ENCODE measurements around the gene UBE2V1.
"Not testable (repeated sequence)": the region's sequence is repeated elsewhere in the genome, so short reads cannot be mapped to it uniquely, and the experiment has no call there.

Gene UBE2V1

DNA sequence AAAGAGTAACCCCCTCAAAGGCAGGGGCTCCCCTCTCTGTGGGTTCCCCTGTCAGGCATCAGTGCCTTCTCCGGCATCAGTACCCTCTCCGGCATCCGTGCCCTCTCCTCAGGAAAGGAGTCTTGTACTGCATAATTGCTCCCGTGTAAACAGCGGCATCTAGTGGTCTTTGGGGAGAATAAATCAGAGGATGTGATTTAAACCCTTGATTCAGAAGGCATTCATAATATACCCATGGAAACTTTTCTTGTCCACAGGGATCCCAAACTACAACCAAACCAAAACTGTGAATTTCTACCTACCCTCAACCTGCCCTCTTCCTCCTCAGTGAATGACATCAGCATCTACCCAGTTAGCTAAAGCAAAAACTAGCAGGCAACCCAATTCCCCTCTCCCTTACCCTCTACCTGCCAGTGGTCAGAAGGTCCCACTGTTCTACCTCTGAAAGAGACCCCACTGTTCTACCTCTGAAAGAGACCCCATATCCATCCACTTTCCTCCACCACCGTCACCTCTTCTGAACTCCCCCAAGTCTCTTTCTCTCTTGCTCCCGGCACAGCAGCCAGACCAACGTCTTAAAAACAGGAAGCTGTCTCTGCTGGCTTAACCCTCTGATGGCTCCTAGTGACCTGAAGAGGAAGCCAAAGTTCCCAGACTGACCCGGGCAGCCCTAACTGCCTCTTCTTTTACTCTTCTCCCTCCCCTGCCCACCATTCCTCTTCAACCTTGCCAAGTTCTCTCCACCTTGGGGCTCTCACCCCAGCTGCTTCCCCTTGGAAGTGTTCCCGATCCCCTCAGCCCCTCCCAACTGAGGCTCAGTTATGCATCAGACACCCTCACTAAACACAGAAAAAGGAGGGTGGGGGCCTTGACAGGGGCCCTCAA lies 27.2 kb downstream of the UBE2V1 start:
- no peak overlapping the region for H3K4me3 ChIP-seq (replicated peaks; ENCODE audit: low read depth, low read length)

DNA sequence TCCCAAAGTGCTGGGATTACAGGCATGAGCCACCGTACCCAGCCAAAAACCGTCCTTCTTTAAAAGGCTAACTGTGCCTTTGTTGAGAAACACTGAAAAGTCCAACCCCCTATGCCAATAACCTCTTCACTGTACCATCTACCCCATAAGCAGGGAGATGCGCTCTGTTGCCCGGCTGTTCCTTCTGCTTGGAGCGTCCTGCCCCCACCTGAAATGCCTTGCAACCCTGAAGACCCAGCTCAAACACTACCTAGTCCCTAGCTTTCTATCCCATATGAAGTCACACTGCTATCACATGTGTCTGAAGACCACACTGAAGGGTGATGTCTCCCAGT lies 27.8 kb downstream of the UBE2V1 start:
- TF ChIP-seq CTCF (IDR thresholded peaks at IDR 0.05; ENCODE audit: low read depth, low read length, missing control alignments), result no peak

More for the DNA sequence above, 27.2 kb downstream of the UBE2V1 start:
- peak; percentile 77 for TF ChIP-seq CTCF (IDR thresholded peaks at IDR 0.05; ENCODE audit: low read depth, low read length, missing control alignments)
- no peak for DNase-seq (ENCODE audit: extremely low read depth, low read depth)

DNA sequence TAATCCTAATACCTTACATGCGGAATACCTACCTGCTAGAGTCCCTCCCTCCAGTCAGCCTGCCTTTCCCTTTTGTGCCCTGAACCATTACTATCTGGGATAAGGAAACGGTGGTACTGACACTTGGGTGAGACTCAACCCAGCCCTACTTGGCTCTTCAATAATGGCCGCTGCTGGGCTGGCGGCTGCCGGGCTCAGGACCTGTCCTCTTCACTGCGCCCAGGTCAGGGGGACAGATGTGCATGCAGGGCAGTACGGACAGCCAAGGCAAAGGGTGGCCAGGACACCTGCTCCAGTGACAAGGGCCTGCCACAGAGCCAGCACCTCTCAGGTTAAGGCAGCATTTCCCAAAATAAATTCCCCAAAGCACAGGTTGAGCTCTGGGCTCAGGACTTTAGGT lies 29.9 kb downstream of the UBE2V1 start:
- no peak for DNase-seq (ENCODE audit: extremely low read depth, low read depth)

More for the DNA sequence above, 27.8 kb downstream of the UBE2V1 start:
- no peak for DNase-seq (ENCODE audit: extremely low read depth, low read depth)
- H3K4me3 ChIP-seq (replicated peaks; ENCODE audit: low read depth, low read length), result no peak overlapping the region

DNA sequence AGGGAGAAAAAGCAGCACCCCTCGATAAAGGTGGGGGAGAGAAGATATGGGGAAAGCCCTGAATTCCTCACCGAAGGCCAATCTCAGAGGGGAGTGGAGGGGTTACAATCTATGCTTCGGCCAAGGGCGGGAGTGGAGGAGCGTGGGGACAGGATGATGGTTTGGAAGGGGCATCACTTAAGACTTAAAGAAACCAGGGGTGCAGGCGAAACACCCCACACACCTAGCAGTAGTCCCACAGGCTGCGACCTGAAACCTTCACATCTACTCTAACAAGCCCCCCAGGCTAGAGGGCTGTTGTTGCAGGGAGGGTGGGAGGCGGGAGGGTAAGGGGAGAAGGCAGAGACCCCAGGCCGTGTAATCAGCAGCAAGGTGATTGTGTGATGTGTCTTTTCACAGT lies 30.9 kb downstream of the UBE2V1 start:
- not testable (repeated sequence) for DNase-seq (ENCODE audit: extremely low read depth, low read depth); H3K4me3 ChIP-seq (replicated peaks; ENCODE audit: low read depth, low read length)

More for the DNA sequence above, 29.9 kb downstream of the UBE2V1 start:
- no peak overlapping the region for H3K4me3 ChIP-seq (replicated peaks; ENCODE audit: low read depth, low read length)
- TF ChIP-seq CTCF (IDR thresholded peaks at IDR 0.05; ENCODE audit: low read depth, low read length, missing control alignments), result no peak

- H3K4me3 ChIP-seq (replicated peaks; ENCODE audit: low read depth, low read length), result no peak overlapping the region
- no peak for DNase-seq (ENCODE audit: extremely low read depth, low read depth)
- TF ChIP-seq CTCF (IDR thresholded peaks at IDR 0.05; ENCODE audit: low read depth, low read length, missing control alignments), result no peak
Measured at GRCh38 chr20:50077818-50078601, 34.9 kb downstream of the UBE2V1 start.

DNA sequence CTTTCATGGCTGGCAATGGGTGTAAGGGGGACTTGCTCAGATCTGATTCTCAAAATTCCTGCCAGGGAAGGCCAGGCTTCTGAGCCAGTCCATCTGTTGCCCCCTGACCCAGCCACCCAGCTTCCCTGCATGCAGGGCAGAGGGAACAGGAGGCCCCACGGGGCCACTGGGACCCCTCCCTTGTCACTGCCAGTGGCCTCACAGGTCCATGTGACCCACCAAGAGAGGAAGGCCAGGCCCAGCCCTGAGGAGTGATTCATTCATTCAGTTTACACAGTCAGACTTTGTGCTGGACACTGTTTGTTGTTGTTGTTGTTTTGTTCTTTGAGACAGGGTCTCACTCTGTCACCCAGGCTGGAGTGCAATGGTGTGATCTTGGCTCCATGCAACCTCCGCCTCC lies 39.5 kb downstream of the UBE2V1 start:
- no peak for TF ChIP-seq CTCF (IDR thresholded peaks at IDR 0.05; ENCODE audit: low read depth, low read length, missing control alignments)
- DNase-seq (ENCODE audit: extremely low read depth, low read depth), result no peak

More for the DNA sequence above, 39.5 kb downstream of the UBE2V1 start:
- no peak overlapping the region for H3K4me3 ChIP-seq (replicated peaks; ENCODE audit: low read depth, low read length)
